ENCODE results near the gene EHBP1L1. TPM values are rescaled to one million over a fixed set of nuclear protein-coding genes. Genes with fewer than 3 reads are reported as not detected.
A peak's percentile ranks its signal among the peaks of the same experiment; 100 is the strongest.

EHBP1L1 gene
- total RNA-seq, 4 donors from 2014 or later = 87.3 to 186 (median 110) TPM

DNA sequence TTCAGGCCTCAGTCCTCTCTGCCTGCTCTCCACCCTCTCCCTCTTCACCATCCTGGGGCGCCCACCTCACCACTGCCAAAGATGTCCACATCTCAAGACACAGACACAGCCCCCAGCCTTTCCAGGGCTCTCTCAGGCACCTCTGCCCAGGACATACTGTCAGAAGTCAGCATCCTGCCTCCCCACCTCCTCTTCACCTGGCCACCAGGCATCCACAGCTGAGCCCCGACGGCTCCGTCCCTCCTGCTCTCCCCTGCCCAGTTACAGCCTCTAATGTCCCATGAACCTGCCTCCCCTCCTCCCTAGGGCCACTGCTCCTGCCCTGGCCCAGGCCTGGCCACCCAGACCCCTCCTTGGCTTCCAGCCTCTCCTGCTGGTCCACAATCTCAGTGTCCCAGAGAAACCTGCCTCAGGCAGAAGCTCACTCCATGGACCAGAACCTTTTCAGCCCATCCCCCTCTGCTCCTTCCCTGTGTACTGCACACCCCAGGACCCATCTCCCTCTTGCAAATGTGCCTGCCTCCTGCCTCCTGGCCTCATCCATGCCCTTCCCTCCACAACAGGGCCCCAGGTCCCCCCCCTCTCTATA is 20.9 kb upstream of the EHBP1L1 start:
- peak overlapping the region; percentile 95 to 98 (median 98) for H3K27ac ChIP-seq
- WGBS, 2 donors = 87 to 88% methylated on average over 4 of the region's 4 CpGs
- peaks cover 0 to 83% (median 61%) of the 10 kb centered on the region in 4 donors for H3K4me1 ChIP-seq

DNA sequence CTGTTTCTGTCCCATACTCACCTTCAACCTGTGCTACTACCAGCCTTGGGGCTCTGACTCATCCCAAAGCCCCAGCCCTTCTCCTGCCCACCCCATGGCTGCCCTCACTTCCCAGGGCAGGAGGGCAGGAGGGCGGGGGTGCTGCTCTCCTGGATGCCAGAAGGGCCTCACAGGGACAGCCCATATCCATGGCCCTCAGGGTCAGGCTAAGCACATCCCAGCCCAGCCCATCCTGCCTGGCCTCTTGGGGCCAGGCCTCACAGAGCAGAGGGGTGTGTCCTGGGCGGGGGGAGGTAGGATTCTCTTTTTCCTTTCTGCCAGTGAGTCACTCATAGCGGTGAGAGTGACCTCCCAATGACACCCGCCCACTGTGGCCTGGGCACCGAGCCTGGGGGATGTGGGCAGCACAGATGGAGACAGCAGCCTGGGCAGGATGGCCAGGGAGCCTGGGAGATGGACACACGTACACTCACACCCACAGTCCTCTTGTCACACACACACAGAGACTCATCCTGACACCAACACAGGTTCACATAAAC is 20.1 kb upstream of the EHBP1L1 start:
- Histone ChIP-seq H3K36me3 (peaks cover 0 to 35% (median 0%) of the 10 kb centered on the region in 3 donors), H3K4me3 (peak overlapping the region in 1 of 4 donors; percentile 61), H3K27me3 (no peaks in the 10 kb centered on the region), H3K4me1 (peaks cover 0 to 91% (median 68%) of the 10 kb centered on the region in 4 donors), H3K9me3 (no peaks in the 10 kb centered on the region), H3K27ac (peak overlapping the region; percentile 95 to 98 (median 98))
- DNase-seq (ENCODE audit: low spot score in 2 of 2) = no peak
- no peak for TF ChIP-seq EP300 (IDR thresholded peaks at IDR 0.05)
- TF ChIP-seq, protein P1, sequence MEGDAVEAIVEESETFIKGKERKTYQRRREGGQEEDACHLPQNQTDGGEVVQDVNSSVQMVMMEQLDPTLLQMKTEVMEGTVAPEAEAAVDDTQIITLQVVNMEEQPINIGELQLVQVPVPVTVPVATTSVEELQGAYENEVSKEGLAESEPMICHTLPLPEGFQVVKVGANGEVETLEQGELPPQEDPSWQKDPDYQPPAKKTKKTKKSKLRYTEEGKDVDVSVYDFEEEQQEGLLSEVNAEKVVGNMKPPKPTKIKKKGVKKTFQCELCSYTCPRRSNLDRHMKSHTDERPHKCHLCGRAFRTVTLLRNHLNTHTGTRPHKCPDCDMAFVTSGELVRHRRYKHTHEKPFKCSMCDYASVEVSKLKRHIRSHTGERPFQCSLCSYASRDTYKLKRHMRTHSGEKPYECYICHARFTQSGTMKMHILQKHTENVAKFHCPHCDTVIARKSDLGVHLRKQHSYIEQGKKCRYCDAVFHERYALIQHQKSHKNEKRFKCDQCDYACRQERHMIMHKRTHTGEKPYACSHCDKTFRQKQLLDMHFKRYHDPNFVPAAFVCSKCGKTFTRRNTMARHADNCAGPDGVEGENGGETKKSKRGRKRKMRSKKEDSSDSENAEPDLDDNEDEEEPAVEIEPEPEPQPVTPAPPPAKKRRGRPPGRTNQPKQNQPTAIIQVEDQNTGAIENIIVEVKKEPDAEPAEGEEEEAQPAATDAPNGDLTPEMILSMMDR (IDR thresholded peaks at IDR 0.05) = no peak
- no peak for TF ChIP-seq POLR2A (IDR thresholded peaks at IDR 0.05)
- 15 to 19% methylated on average over 6 of the region's 6 CpGs for WGBS, 2 donors

More for the DNA sequence above, 20.9 kb upstream of the EHBP1L1 start:
- Histone ChIP-seq H3K36me3 (peaks cover 0 to 41% (median 0%) of the 10 kb centered on the region in 3 donors), H3K4me3 (no peak overlapping the region), H3K27me3 (no peaks in the 10 kb centered on the region), H3K9me3 (no peaks in the 10 kb centered on the region)
- TF ChIP-seq POLR2A (IDR thresholded peaks at IDR 0.05) = no peak
- no peak for TF ChIP-seq EP300 (IDR thresholded peaks at IDR 0.05)
- TF ChIP-seq, protein P1 (IDR thresholded peaks at IDR 0.05) = no peak
- DNase-seq (ENCODE audit: low spot score in 2 of 2) = no peak

DNA sequence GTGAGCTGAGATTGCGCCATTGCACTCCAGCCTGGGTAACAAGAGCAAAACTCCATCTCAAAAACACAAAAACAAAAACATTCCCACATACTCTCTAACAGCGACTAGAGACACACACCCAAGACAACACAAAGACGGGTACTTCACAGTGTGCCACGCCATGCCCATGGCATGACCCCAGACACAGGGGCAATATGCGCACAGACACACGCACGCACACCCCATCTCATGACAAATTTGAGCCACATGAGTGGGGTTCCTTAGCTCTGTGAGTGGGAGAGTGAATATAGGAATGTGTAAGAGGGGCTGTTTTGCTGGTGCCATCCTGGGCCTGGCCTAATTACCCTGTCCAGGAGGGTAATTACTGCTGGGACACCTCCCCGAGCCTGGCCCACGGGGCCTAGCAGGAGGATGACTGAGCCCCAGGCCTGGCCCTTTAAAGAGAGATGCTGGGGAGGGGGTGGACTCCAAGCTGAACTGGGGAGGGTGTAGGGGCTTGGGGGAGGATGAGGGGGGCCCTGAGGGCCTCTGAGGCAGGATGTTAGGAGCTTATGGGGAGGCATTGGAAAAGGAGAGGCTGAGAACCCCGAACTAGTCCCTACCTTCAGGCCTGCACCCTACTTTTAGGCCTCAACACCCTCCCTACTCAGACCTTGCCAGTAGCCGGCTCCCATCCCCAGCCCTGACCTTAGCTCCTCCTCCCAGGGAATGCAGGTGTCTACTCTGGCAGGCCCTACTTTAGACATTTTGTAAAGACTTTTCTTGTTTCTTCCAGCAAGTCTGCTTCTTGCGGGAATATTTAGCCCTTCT is 19.2 kb upstream of the EHBP1L1 start:
- Histone ChIP-seq H3K9me3 (no peaks in the 10 kb centered on the region), H3K4me1 (peaks cover 0 to 88% (median 69%) of the 10 kb centered on the region in 4 donors), H3K4me3 (peak overlapping the region; percentile 38 to 64 (median 58)), H3K27ac (peak overlapping the region; percentile 95 to 98 (median 98)), H3K36me3 (peaks cover 0 to 25% (median 0%) of the 10 kb centered on the region in 3 donors), H3K27me3 (no peaks in the 10 kb centered on the region)
- 34 to 47% methylated on average over 9 to 12 of the region's 12 CpGs for whole genome bisulfite sequencing, 2 donors
- no peak for DNase-seq (ENCODE audit: low spot score in 2 of 2)
- TF ChIP-seq EP300 (IDR thresholded peaks at IDR 0.05) (no peak), POLR2A (IDR thresholded peaks at IDR 0.05) (no peak)
- TF ChIP-seq, protein P1 (IDR thresholded peaks at IDR 0.05) = no peak

DNA sequence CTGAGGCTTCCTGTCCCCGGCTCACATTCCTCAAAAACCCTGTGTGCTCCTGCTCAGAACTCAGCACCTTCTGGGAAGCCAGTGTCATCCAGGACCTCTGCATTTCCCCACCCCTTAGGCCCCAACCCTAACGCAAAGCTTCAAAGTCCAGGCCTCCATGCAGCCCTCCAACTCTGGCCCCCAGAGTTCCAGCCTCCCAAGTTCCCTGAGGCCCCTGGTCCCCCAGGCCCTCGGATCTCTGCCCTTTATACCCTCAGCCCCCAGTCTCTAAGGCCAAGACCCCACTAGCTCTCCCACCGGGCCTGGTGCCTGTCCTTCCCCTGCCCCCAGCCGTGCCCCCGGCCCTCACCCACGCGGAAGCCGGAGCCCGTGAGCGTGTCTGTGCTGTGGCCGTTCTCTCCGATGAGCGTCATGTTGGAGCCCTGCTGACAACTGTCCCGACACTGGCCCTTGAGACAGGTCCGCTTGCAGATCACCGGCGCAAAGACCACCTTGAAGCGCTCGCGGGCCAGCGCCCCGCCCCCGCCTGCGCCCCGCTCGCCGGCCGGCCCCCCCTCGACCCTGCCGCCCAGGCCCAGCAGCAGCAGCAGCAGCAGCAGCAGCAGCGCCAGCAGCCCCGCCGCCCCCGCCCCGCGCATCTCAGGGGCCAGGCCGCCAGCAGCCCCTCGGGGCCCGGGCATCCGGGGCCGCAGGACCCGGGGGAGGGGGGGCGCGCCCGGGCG is 18.4 kb upstream of the EHBP1L1 start:
- Histone ChIP-seq H3K4me3 (peak overlapping the region; percentile 55 to 64 (median 60)), H3K9me3 (no peaks in the 10 kb centered on the region), H3K27me3 (no peaks in the 10 kb centered on the region), H3K27ac (peak overlapping the region; percentile 95 to 98 (median 98)), H3K36me3 (peaks cover 0 to 18% (median 0%) of the 10 kb centered on the region in 3 donors), H3K4me1 (peaks cover 0 to 80% (median 68%) of the 10 kb centered on the region in 4 donors)
- TF ChIP-seq, protein P1 (IDR thresholded peaks at IDR 0.05) = no peak
- TF ChIP-seq EP300 (IDR thresholded peaks at IDR 0.05) (no peak), POLR2A (IDR thresholded peaks at IDR 0.05) (no peak)
- no peak for DNase-seq (ENCODE audit: low spot score in 2 of 2)
- WGBS, 2 donors = 1 to 11% methylated on average over 21 to 23 of the region's 47 CpGs

Data from tibial nerve (tissue), 4 donors.